GM19351 (cell line): ENCODE data around the gene AGMO.

Experiments used
- ATAC-seq: cut with Tn5 transposase; IDR thresholded peaks from one replicate; pipeline ENCODE4 v1.9.1; 2021; ENCODE audit warnings: mild to moderate bottlenecking, moderate library complexity; ENCODE audit not compliant: unreplicated experiment

AGMO gene

DNA sequence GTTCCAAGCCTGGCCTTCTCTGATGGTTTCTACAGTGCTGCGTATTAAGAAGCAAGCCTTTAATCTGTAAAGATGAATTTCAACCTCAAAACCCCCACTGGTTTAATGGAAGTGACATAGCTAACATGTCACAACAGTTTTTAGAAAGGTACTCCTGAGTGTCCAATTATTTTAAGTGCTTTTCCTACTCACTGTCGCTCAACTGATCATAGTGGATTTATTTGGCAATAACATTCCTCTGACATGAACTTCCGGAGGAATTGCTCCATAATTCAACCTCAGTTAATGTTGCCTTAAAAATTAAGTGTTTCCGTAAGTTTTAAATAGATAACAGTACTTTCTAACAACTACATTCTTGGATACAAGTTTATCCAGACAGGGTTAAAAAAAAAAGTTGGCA lies 57.5 kb downstream of the AGMO start:
- no peak for ATAC-seq

DNA sequence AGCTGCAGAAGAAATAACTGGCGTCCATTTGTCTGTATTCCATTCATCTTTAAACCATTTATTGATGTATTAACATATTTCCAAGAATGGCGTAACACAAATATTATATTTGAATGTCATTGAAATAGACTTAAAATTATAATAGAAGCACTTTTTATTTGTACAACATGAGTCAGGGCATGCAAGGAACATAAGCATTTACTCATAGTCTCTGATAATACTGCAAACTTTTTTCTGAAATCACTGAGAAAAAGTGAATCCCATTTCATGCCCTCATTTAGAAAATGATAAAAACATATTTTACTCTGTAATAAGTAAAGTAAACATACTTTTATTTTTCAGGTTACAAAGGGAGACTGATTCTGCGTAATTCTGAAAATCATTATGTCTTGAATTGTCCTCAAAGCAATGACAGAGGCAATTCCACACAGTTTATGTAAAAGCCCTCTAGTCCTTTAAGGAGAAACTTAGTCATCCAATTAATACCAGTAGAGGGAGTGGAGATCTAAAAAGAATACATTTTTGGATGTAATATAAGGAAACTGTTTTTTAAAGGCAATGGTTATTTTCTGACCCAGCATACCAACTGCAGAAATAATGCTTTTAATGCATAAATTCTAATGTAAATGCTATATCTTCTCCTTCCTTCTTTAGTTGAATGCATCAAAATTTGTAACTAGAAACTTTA lies 58.1 kb downstream of the AGMO start:
- ATAC-seq = no peak

DNA sequence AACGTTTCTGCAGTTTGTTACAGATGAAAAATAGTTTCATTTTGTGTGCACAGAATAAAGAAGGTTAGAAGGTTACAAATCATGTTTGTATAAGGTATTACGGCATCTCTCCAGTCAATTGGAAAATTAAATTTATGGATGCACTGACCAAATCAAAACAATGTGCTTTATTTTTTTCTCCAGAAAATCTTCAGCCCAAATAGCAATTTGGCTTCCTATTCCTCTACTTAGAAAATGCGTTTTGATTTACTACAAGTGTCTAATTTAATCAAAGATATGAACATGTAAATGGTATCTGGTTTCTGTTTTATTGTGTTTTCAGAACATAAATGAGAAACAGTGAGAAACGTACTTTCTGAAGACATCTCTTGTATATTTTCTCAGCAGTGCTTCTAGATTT lies 63.4 kb downstream of the AGMO start:
- no peak for ATAC-seq

DNA sequence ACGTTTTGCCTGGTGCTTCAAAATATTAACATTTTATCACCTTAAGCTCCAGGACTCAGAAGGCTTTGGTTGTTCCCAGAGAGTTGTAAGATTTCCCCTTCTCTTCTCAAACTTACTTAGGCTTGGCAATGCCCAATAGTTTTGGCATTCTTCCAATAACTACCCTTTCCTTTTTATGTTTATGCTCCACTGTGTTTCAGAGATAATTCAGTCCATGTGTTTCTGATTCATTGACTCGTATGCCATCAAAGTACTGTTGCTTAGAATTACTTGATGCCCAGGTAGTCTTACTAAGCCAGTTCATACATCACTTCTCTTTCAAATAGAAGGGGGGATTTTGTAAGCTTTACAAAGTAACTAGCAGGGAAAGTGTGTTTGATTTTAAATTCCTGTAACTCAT lies 66.6 kb downstream of the AGMO start:
- ATAC-seq = no peak

DNA sequence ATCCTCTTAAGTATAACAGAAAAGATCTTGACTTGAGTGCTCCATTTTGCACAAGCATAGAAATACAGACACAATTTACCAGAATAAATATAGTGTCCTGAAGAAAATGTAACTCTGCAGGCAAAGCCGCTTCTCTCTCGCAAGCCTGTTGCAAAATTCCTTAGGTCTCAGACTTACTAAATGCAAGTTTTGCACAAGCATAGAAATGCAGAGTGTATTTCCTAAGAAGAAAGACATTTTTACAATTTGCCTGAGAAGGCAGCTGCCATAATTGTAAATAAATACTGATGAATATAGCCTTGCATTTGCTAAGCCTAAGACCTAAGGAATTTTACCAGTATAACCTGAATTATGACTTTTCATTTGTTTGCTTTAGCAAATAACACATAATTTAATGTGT lies 67.1 kb downstream of the AGMO start:
- no peak for ATAC-seq

DNA sequence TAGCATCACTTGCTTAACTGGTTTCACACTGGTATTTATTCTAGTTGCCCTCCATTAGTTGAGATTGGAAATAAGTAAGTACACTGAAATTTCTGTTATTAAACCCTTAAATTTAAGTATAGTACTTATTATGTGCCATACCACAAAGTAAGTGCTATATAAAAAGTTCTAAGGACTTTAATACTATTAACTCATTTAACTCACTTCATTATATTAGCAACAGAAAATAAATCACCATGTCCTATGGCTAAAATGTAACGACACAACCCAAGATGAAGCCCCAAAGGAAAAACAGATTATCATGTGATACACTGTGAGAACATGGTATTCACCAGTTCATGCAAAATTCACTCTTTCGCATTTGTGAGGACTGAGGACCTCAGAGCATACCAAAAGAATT lies 70.5 kb downstream of the AGMO start:
- ATAC-seq = no peak

DNA sequence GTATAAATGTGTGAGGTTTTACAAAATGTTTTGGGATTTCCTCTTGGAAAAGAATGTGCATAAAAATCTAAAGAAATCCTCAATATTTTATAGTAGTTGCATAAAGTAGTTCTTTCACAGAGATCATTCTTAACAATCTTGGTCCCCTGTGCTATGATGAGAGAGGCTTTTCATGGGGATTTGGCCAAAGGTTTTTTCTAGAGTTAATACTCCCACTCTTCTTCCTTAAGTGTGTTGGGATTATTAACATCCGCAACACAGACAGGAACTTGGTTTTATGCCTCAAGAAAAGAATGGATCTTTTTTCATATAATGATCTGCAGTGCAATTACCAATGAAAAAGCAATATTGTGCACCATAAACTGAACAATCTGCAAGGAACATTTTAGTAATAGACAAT lies 71.5 kb downstream of the AGMO start:
- no peak for ATAC-seq

DNA sequence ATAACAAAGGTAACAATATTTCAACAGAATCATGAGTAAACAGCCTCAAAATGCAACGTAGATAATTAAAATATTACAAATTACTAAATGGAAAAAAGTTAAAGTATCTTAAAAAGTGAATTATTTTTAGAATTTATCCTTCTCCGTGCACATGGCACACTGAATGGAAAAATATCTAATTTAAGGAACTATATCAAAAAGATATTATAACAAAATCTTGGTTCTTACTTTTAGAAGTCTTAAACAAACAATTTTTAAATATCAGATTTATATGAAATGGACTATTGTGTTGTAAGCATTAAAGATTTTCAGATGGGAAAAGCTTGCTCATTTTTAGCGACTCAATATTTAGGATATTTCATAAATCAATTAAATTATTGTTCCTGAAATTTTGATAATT lies 72.0 kb downstream of the AGMO start:
- no peak for ATAC-seq

DNA sequence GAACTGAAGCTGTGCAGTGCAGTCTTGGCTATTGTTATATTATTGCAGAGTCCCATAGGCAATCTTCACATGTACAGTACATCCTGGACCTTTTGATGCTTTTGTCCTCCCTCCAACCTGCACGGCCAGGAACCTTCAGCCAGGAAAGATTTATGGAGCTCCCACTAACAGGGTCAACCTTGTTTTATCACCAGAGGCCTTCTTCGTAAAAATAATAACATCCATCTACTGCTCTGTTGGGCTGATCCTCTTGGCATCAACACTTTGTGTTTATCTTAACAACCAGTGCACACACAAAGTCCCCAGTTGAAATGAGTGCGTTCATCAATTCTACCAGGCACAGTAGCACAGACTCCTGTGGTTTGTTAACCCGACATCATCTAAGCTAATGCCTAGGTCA lies 72.4 kb downstream of the AGMO start:
- no peak for ATAC-seq

DNA sequence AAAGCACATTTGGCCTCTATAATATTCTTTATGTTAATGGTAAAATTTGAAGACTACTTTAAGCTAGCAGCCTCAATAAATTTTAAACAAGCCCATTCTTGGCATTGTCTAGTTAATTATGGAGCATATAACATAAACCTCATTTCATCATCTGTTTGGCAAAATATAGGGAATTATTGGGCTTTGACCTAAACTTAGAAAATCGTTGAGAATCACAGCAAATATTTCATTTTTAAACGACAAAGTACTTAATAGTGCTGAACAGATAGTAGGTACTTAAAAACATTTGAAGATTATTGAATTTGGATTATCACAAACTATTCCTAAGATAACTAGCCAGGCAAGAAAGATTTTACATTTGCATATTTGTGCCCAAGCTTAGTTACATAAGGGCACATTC lies 73.4 kb downstream of the AGMO start:
- ATAC-seq = no peak

DNA sequence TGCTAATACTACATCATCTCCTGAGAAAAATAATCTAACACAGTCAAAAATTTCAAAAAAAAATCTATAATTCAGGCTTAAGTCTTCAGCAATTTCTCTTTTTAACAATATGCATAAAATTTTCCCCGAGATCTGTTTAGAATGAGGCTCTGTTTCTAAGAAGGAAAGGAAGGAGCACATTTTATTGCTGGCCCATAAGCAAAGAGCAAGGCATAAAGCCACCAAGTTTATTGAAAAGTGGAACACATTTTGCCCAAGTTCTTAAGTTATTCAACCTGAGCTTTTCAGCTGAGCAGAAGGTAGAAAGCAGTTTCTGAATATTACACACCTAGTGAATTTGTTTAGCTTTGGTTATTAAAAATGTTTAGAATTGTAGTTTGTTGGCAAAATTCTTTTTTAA lies 73.9 kb downstream of the AGMO start:
- ATAC-seq = no peak

DNA sequence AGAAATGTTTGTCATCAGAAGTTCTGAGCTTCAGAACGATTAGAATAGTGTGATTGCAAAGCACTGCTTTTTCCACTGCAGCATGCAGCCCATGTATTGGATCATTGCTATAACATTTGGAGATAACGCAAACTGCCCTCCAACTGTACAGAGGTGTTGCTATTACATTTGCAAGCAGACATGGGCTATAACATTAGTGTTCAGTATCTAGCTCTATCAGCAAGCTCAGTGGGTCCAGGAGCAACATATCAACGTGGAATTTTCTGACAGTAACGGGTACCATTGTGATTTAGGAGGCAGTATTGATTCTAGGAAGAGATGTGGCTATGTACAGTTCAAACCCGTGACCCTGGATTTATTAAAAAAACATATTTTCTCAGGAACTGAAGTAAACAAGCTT lies 75.8 kb downstream of the AGMO start:
- ATAC-seq = no peak

DNA sequence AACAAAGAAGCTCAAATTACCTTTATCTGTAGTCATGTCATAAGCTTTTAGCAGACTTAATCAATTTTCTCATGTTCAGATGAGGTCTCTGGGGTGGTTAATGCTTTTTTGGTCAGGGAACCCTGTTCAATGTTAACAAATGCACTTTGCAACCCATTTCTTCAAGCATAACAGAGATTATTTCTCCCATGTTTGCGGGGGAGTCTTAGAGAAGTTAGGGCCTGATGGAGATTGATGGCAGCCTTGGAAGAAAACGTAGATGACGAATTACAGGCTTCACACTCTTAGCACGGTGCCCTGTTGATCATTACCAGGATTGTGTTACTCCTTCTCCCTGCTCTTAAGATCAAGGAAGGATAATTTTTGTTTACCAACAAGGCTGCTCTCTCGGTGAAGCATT lies 76.4 kb downstream of the AGMO start:
- no peak for ATAC-seq

DNA sequence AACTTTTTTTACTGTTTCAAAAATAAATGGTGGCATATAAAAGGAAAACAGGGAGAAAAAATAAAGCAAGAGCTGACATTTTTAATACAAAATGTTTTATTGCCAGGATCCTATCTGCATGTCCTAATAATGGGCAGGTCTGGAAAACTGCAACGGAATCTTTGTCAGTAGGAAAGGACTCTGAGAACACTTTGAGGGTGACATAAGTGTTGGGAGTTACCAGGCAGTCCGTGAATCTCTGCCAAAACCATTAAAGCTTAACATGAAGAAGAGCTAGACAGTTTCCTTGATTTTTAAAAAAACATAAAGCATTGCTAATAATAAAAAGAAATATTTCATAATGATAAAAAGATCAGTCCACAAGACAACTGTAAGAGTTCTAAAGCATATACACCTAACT lies 80.7 kb downstream of the AGMO start:
- ATAC-seq = no peak

DNA sequence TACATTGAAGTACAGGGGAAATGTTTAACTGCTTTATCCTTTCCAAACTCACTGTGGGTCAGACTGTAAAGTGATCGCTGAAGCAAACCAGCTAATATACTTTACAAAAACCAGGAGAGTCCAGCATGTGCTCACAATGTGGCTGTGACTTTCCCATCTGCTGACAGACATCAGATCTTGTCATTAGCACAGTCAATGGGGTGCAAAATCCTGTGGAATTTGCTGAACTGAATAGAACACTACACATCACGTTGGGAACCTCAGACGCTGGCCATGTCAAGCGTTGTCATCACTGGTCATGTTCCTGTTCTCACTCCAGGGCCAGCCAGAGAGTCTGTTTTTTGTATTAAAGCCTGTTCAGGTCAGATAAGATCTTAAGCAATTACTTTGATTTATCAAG lies 83.4 kb downstream of the AGMO start:
- ATAC-seq = no peak

DNA sequence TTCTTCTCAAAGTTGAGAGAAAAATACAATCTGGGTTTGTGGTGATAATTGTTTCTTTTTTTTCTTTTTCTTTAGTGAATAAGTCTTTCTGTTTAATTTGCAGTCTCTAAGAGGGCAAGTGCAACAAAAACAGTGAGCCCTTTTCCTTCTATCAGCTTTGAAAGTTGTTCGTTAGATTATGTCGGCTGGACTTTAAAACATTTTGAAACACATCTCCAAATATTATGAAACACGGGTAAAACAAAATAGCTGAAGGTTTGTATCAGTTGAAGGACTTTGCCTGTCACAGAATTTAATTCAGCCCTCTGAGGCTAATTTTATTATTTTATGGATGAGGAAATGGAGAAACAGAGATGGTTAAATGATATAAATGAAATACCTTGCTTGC lies 85.3 kb downstream of the AGMO start:
- no peak for ATAC-seq

DNA sequence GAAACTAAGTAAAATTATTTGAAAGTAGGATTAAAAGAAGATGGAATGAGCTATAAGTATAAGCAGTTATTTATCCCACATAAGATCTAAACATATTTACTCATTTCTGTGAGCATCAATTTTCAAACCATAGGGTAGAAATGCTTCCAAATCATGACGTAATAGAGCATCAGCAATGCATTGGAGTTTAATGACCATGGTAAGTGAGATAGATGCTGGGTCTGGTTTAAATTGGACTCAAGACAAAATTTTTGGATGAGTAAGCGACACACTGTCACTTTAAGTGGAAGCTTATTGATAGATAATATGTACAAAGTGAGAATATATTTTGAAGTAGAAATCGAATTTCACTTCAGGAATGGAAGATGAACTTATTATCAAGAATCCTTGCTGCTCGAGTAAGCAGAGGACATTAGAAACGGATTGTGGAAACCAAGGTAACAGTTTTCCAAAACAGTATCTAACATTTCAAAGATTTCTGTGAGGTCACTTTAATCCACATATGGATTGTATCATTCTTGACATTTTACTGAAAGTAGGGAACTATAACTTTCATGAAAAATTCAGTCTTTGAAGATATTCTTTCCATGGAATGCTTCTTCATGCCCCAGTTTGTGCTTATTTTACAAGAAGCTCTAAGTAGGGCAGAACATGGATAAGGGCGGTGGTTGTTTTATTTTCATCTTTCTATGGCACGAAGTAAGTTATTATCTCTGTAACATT lies 85.8 kb downstream of the AGMO start:
- no peak for ATAC-seq

DNA sequence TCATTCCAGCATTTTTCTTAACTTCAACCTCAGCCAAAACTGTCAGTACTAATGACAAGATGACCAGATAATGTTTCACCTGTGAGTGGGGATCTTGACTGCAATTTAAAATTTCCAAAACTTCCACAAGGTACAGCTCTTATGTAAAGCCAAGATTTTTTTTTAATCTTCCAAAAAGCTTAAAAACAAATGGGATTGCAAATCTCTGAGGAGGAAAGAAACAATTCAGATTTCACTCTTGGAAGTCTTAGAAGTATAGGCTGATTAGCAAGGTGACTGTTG lies 90.2 kb downstream of the AGMO start:
- ATAC-seq = no peak

DNA sequence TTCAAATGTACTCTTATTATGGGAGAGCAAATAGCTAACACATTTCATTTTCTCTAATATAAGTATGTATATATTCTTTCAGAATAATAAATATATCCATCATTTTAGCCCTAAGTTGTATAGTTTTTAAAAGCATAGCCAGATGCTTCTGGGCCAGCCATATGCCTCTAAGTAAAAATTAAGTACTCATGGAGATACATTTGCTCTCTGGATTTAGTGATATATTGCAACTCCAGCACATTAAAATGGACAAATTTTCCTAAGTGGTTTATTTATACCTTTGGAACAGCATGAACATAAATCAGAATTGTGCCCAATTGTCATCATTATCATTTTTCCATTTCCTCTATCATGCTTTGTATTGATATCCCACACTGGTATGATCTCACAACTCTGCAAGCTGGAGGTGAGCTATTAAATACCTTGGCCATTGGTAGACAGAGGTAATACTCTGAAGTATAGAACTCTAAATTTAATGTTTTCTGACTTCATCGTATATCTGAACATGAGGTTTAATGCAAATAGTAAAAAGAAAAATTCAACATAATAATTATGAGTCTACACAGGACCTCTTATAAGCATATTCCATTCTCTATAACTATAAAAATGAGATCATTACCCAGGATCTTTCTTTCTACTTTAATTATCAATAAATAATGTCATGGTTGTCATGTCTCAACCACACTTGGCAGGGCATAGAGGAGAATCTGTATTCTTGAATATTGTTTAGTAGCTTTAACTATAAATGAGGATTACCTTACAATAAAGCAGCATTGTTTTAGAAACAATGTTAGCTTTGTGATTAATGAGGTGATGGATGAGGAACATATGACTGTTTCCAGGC lies 90.8 kb downstream of the AGMO start:
- ATAC-seq = no peak

DNA sequence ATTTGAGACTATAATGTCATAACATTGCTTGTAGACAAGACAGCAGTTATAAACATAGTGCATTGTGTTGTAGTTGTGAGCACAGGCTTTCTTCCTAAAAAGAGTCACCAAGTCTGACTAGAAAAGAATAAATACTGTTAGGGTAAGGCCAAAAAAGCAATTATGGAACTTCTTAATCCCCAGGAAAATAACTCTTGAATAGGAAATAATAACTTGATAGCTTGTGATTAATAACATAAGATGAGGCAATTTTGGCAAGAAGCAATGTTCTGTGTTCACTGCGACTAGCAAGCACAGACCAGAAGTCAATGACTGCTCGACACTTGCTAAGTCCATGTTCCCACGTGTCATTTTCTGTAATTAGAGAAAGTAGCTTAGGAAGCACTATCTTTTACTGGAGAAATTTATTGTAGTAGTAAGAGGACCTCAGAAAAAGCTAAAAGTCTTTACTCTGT lies 97.1 kb downstream of the AGMO start:
- ATAC-seq = no peak

DNA sequence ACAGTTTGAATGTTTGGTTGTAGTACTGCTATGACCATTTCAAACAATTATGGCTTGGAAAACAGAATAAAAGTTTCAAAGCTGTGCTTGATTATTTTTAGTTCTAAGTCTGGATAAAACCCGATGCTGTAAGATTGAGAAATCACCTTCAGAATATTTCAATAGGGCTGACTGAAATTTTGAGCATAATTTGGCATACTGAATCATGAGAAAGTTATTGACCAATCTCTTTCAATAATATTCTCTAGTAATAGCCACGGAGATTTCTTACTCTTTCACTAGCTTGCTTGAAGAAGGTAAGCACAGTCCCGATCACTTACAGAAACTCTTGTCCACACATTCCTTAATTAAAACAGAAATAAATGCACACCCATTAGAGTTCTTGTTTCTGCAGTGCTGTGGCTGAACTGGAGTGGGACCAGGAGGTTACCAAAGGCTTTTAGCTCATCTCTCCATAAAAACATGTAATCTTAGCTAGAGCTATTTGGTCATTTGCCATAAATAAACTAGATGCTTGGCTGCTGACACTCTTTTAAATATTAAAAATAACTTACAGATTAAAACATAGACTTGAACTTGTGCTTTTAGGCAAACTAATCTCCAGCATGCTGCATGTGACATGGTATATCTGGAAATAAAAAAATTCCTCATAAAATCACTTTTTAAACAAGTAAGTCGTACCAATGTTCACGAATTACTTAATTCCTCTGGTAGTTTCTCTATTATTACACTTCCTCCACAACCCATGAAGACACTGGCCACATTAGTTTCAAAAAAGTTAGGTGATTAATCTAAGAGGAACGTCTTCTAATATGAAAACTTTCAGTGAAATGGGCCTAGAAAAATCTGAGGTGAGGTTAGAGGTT lies 97.8 kb downstream of the AGMO start:
- ATAC-seq = no peak
